ENCODE results near the gene RBM15. TPM values are rescaled to one million over a fixed set of nuclear protein-coding genes. Genes with fewer than 3 reads are reported as not detected.

Gene RBM15, protein sequence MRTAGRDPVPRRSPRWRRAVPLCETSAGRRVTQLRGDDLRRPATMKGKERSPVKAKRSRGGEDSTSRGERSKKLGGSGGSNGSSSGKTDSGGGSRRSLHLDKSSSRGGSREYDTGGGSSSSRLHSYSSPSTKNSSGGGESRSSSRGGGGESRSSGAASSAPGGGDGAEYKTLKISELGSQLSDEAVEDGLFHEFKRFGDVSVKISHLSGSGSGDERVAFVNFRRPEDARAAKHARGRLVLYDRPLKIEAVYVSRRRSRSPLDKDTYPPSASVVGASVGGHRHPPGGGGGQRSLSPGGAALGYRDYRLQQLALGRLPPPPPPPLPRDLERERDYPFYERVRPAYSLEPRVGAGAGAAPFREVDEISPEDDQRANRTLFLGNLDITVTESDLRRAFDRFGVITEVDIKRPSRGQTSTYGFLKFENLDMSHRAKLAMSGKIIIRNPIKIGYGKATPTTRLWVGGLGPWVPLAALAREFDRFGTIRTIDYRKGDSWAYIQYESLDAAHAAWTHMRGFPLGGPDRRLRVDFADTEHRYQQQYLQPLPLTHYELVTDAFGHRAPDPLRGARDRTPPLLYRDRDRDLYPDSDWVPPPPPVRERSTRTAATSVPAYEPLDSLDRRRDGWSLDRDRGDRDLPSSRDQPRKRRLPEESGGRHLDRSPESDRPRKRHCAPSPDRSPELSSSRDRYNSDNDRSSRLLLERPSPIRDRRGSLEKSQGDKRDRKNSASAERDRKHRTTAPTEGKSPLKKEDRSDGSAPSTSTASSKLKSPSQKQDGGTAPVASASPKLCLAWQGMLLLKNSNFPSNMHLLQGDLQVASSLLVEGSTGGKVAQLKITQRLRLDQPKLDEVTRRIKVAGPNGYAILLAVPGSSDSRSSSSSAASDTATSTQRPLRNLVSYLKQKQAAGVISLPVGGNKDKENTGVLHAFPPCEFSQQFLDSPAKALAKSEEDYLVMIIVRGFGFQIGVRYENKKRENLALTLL
- 29.1 TPM for polyA plus RNA-seq (2013, experiment 1 of 4)
- polyA plus RNA-seq (2013, experiment 2 of 4) = 29.7 TPM
- 19.0 TPM for polyA plus RNA-seq (2013, experiment 3 of 4)
- 19.4 TPM for polyA plus RNA-seq (2013, experiment 4 of 4)

DNA sequence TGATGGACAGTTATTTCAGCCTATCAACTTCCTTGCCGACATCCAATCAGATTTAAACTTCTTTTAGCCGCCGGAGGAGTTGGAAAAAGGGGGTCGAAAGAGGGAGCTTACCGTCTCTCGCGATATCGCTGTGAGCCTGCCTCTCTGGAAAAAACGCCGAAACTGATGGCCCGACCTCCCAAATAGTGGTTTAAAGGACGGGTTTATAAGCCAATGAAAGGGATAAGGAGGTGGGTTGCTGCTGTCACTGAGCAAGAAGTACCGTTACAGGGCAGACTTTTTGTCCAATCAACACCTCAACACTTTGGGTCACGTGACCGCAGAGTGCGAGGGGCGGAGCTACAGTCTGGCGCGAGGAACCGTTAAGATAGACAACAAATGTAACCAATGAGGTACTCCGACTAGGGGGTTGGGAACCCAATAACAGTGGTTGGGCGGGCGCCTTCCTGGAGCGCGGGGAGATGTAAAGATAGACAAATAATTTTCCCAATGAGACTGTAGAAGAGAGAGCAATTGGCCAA is at the start of gene RBM15:
Gene RBM15, plus strand, starts transcription at position 492 of the 521 bp plus-strand sequence. Its CDS starts 29 bp downstream, at position 521.
- Histone ChIP-seq H3K4me3 (ENCODE audit: insufficient read depth, low read depth, low read length) (peak within 1 kb of the TSS; percentile 89), H3K4me1 (ENCODE audit: control insufficient read depth, insufficient read depth, low read length) (peaks cover 17% of the 10 kb centered on the region), H3K27me3 (ENCODE audit: control insufficient read depth, insufficient read depth, low read length, poor library complexity, severe bottlenecking) (no peaks in the 10 kb centered on the region), H3K9me3 (ENCODE audit: control insufficient read depth, low read length) (no peaks in the 10 kb centered on the region), H3K36me3 (ENCODE audit: control insufficient read depth, insufficient read depth, low read length) (peaks cover 13% of the 10 kb centered on the region), H3K27ac (ENCODE audit: insufficient read depth, low read depth, low read length, poor library complexity, severe bottlenecking) (peak within 1 kb of the TSS; percentile 94)
- WGBS, 2 experiments = 0 to 1% methylated on average over 25 of the region's 25 CpGs

DNA sequence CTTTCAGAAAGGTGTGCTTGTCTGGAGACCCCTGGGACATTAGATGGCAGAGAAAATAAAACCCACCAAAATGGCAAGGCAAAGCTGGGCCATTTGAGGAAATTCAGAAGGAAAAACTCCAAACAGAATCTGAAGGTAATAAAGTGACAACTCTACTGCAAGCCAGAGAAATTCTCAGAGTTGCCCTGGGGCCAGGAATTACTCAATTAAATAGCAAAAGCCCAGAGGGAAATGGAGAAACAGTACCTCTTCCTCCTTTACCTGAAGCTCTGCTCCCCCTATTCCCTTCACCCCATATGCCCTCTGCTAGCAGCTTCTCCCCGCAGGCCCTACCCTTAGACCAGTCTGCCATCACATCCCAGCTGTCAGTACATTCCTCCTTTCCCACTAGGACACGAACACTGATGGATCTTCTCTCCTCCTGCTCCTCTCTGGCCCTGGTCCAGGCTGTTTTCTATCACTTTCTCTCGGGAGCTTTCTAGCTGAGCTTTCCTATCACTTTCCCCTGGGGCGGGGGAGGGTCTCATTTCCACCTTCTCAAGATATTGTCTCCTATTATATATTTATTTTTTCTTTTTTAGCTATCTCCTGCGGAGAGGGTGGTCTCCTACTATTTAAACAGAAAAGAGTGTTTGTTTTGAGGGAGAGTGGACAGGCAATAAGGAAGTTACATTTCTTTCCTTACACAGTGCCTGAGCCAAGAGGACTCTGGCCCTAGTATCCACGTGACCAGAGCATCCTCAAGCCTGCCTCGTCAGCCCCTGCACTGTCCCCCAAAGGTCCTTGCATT is 47.7 kb upstream of the RBM15 start:
- no peaks in the 10 kb centered on the region for H3K36me3 ChIP-seq (ENCODE audit: control insufficient read depth, insufficient read depth, low read length)
- no peaks in the 10 kb centered on the region for H3K27me3 ChIP-seq (ENCODE audit: control insufficient read depth, insufficient read depth, low read length, poor library complexity, severe bottlenecking)
- H3K27ac ChIP-seq (ENCODE audit: insufficient read depth, low read depth, low read length, poor library complexity, severe bottlenecking) = no peak overlapping the region
- no peaks in the 10 kb centered on the region for H3K4me1 ChIP-seq (ENCODE audit: control insufficient read depth, insufficient read depth, low read length)
- WGBS, 2 experiments = 53 to 71% methylated on average over 6 of the region's 7 CpGs
- H3K4me3 ChIP-seq (ENCODE audit: insufficient read depth, low read depth, low read length) = no peak overlapping the region
- H3K9me3 ChIP-seq (ENCODE audit: control insufficient read depth, low read length) = no peaks in the 10 kb centered on the region

DNA sequence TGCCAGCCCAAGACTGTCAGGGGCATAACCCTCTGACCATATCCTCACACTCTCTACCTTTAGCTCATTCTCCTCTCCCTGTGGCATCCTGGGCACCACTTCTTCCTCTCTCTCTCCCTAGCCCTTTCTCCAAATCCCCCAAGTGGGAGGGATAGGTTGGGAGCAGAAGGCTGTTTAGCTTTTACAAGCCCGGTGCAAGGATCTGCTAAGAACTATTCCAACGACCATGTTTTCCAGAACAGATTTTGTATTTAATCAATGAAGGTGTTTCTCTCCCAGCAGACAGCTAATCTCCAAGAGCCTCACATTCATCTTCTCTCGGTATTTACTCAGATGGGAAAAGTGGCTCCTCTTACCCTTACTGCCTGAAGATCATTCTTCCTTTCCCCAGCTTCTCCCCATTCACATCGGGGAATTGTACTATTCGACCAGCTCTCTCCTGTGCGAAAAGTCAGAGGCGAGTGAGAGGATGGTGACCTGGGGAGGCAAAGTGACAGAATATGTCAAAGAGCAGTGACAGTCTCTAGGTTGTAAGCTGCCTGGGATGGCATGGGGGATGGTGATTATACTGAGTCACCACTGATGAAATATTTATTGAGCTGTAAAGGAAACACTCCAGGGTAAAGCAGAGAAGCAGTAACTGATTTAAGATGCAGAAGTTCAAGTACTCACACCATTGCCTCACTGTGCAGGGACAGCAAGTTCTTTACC is 47.0 kb upstream of the RBM15 start:
- Histone ChIP-seq H3K9me3 (ENCODE audit: control insufficient read depth, low read length) (no peaks in the 10 kb centered on the region), H3K36me3 (ENCODE audit: control insufficient read depth, insufficient read depth, low read length) (no peaks in the 10 kb centered on the region)

DNA sequence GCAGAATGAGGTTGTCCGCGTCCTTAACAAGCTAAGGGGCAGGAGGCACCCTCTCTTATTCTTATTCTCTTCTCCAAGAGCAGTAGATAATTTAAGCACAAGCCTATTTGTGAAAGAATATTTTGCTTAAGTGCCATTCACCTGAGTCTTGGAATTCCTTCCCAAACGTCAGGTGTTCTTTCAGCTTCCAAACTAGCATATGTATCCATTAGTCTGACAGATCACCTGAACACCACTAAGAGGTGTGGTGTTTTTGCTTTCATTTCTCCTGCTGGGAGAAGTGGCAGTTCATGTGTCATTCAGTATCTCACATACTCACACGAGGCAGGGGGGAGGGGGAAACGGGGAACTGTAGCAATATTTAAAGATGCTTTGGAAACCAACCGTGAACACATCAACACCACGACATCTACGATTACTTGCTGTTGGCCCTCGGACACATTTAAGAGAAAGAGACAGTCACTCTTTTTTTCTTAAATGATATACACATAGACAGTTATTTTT is 45.5 kb upstream of the RBM15 start:
- H3K4me3 ChIP-seq (ENCODE audit: insufficient read depth, low read depth, low read length) = no peak overlapping the region
- no peak overlapping the region for H3K27ac ChIP-seq (ENCODE audit: insufficient read depth, low read depth, low read length, poor library complexity, severe bottlenecking)
- WGBS, 2 experiments = 77 to 85% methylated on average over 5 to 7 of the region's 9 CpGs
- no peaks in the 10 kb centered on the region for H3K36me3 ChIP-seq (ENCODE audit: control insufficient read depth, insufficient read depth, low read length)
- H3K27me3 ChIP-seq (ENCODE audit: control insufficient read depth, insufficient read depth, low read length, poor library complexity, severe bottlenecking) = no peaks in the 10 kb centered on the region
- no peaks in the 10 kb centered on the region for H3K9me3 ChIP-seq (ENCODE audit: control insufficient read depth, low read length)
- no peaks in the 10 kb centered on the region for H3K4me1 ChIP-seq (ENCODE audit: control insufficient read depth, insufficient read depth, low read length)

More for the DNA sequence above, 47.0 kb upstream of the RBM15 start:
- Histone ChIP-seq H3K27ac (ENCODE audit: insufficient read depth, low read depth, low read length, poor library complexity, severe bottlenecking) (no peak overlapping the region), H3K27me3 (ENCODE audit: control insufficient read depth, insufficient read depth, low read length, poor library complexity, severe bottlenecking) (no peaks in the 10 kb centered on the region), H3K4me1 (ENCODE audit: control insufficient read depth, insufficient read depth, low read length) (no peaks in the 10 kb centered on the region), H3K4me3 (ENCODE audit: insufficient read depth, low read depth, low read length) (no peak overlapping the region)
- 80 to 84% methylated on average over 7 of the region's 7 CpGs for WGBS, 2 experiments

DNA sequence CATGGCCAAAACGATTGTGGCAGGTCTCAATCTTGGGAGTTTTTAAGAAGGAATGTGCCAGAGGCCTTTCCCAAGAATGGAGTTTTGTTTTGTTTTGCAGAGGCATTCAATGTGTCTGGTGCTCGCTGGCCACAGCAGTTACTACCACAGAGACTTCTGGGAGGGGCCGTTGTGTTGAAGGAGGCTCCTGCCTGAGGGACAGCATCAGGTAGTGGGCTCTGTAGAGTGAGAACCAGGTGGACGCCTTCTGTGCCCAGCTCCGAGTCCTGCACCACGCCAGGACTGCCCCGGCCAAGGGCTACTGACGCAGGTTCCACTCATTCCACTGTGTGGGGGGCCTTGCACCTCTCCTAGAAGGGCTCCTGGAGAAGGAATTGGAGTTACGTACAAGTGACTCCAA is 44.9 kb upstream of the RBM15 start:
- WGBS, 2 experiments = 89 to 93% methylated on average over 9 of the region's 9 CpGs
- no peak overlapping the region for H3K27ac ChIP-seq (ENCODE audit: insufficient read depth, low read depth, low read length, poor library complexity, severe bottlenecking)
- H3K4me3 ChIP-seq (ENCODE audit: insufficient read depth, low read depth, low read length) = no peak overlapping the region
- H3K27me3 ChIP-seq (ENCODE audit: control insufficient read depth, insufficient read depth, low read length, poor library complexity, severe bottlenecking) = no peaks in the 10 kb centered on the region
- no peaks in the 10 kb centered on the region for H3K36me3 ChIP-seq (ENCODE audit: control insufficient read depth, insufficient read depth, low read length)
- no peaks in the 10 kb centered on the region for H3K9me3 ChIP-seq (ENCODE audit: control insufficient read depth, low read length)
- H3K4me1 ChIP-seq (ENCODE audit: control insufficient read depth, insufficient read depth, low read length) = no peaks in the 10 kb centered on the region

DNA sequence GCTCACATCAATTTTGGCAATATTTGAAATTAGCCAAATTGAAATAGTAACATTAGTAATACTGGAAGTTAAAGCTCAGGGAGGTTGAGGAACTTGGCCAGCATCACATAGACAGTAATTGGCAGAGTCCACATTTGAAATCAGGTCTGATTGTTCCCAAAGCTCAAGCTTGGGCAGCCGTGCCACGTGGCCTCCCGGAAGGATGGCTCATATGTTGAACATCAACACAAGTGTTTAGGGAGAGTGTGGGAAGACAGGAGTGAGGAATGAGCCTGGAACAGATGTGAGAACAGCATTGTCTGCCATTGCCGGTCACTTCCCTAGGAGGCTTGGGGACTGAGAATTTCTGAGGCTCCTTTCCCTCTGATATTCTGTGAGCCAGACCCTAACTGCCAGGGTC is 40.2 kb upstream of the RBM15 start:
- H3K27me3 ChIP-seq (ENCODE audit: control insufficient read depth, insufficient read depth, low read length, poor library complexity, severe bottlenecking) = no peaks in the 10 kb centered on the region
- no peak overlapping the region for H3K27ac ChIP-seq (ENCODE audit: insufficient read depth, low read depth, low read length, poor library complexity, severe bottlenecking)
- 92 to 95% methylated on average over 4 of the region's 4 CpGs for WGBS, 2 experiments
- no peaks in the 10 kb centered on the region for H3K9me3 ChIP-seq (ENCODE audit: control insufficient read depth, low read length)
- H3K4me1 ChIP-seq (ENCODE audit: control insufficient read depth, insufficient read depth, low read length) = no peaks in the 10 kb centered on the region
- H3K36me3 ChIP-seq (ENCODE audit: control insufficient read depth, insufficient read depth, low read length) = no peaks in the 10 kb centered on the region
- H3K4me3 ChIP-seq (ENCODE audit: insufficient read depth, low read depth, low read length) = no peak overlapping the region

DNA sequence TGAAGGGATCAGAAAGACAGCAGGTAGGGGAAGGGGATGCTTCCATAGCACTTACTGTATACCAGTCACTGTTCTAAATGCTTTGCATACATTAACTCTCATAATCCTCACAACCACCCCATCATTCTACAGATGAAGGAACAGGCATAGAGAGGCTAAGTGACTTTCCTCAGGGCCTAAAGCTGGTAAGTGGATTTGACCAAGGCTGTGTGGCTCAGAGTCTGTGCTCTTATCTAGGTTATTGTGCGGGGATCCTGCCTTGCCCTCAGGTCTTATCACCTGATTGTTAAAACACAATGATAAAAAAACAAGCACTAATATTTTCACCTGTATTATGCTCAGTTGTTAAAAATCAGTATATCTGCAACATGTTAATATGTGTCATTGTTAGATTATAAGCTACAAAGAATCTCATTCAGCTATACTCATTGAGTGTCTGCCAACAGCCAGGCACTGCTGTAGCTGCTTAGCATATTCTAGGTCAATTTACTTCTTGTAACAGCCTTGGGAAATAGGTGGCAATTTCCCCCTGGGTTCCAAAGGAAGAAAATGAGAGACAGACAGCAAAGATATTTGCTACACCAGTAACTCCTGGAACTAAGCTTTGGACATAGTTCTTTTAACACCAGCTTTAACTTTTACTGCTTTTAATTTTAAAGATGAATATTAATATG is 38.6 kb upstream of the RBM15 start:
- Histone ChIP-seq H3K4me1 (ENCODE audit: control insufficient read depth, insufficient read depth, low read length) (no peaks in the 10 kb centered on the region), H3K9me3 (ENCODE audit: control insufficient read depth, low read length) (no peaks in the 10 kb centered on the region), H3K4me3 (ENCODE audit: insufficient read depth, low read depth, low read length) (no peak overlapping the region), H3K36me3 (ENCODE audit: control insufficient read depth, insufficient read depth, low read length) (no peaks in the 10 kb centered on the region), H3K27me3 (ENCODE audit: control insufficient read depth, insufficient read depth, low read length, poor library complexity, severe bottlenecking) (no peaks in the 10 kb centered on the region), H3K27ac (ENCODE audit: insufficient read depth, low read depth, low read length, poor library complexity, severe bottlenecking) (no peak overlapping the region)
- WGBS, 2 experiments = 75 to 92% methylated on average over 1 of the region's 1 CpG

DNA sequence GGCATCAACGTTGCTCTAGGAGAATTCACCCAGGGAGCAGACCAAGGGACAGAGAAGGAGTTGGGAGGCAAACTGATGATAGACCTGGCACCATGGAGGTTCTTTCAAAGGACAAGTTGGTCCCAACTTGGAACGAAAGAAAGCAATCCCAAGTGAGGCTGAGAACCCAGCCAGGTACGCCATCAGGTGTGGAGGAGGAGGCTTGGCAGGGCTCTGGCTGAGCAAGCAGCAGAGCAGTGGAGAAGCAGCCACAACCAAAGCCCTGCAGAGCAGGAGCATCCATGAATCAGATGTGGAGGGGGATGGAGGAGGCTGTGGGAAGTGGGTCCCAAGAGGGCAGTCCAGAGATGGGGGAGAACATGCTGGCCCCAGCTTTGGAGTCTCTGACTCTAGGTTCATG is 36.3 kb upstream of the RBM15 start:
- Histone ChIP-seq H3K9me3 (ENCODE audit: control insufficient read depth, low read length) (no peaks in the 10 kb centered on the region), H3K27me3 (ENCODE audit: control insufficient read depth, insufficient read depth, low read length, poor library complexity, severe bottlenecking) (no peaks in the 10 kb centered on the region), H3K36me3 (ENCODE audit: control insufficient read depth, insufficient read depth, low read length) (no peaks in the 10 kb centered on the region), H3K4me3 (ENCODE audit: insufficient read depth, low read depth, low read length) (no peak overlapping the region), H3K27ac (ENCODE audit: insufficient read depth, low read depth, low read length, poor library complexity, severe bottlenecking) (no peak overlapping the region), H3K4me1 (ENCODE audit: control insufficient read depth, insufficient read depth, low read length) (no peaks in the 10 kb centered on the region)
- 86 to 91% methylated on average over 3 of the region's 3 CpGs for WGBS, 2 experiments

Measured in ectodermal cell (in vitro differentiated cells).